Measurements from ENCODE around the gene ZNF71.

The ZNF71 gene

DNA sequence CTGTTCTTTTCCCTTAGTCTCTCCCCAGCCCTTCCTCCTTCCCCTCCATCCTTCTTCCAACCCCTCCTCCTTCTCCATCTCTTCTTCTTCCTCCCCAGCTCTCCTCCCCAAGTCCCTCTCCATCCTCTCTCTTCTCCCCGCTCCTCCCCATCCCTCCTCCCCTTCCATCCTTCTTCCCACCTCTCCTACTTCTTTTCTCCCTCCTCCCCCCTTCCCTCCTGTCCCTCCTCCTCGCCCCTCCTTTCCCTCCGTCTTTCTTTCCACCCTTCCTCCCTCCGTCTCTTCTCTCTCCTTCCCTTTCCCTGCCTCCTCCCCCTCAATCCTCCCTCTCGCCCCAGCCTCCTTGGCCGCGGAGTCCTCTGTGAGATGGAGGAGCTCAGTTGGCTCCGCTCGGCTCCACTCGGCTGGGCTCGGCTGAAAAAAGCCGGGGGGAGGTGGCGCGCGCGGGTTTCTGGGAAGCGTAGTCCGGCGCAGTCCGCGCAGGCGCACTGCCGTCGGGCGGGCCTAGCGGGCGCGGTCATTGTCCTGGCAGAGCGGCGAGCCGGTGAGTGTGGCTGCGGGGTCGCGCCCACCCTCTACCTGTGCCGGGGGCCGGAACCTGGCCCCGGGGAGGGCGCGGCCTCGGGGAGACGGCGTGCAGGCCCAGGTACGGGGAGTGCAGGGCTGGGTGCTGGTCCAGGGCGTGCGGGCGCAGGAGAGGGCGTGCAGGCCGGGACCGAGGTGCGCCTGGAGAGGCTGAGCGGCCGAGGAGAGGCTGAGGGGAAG is at the start of gene ZNF71:
ZNF71 (plus strand) TSS at position 520 of the 765 bp plus-strand sequence. CDS start 6,257 bp downstream, outside the sequence.
- DNase-seq (ENCODE audit: low read depth), result peak; percentile 87

DNA sequence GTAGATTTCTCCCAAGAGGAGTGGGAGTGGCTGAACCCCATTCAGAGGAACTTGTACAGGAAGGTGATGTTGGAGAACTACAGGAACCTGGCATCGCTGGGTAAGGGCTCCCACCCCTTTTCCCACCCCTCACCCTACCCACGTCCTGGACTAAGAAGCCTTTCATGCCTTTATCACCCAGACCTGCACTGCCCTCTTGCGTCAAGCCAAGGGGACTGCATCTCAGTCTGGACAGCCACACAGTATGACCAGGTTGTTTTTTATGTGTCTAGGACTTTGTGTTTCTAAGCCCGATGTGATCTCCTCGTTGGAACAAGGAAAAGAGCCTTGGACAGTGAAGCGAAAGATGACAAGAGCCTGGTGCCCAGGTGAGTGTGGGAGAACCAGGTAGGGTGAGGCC is 47.6 kb upstream of the ZNF71 start:
- DNase-seq (ENCODE audit: low read depth), result no peak

DNA sequence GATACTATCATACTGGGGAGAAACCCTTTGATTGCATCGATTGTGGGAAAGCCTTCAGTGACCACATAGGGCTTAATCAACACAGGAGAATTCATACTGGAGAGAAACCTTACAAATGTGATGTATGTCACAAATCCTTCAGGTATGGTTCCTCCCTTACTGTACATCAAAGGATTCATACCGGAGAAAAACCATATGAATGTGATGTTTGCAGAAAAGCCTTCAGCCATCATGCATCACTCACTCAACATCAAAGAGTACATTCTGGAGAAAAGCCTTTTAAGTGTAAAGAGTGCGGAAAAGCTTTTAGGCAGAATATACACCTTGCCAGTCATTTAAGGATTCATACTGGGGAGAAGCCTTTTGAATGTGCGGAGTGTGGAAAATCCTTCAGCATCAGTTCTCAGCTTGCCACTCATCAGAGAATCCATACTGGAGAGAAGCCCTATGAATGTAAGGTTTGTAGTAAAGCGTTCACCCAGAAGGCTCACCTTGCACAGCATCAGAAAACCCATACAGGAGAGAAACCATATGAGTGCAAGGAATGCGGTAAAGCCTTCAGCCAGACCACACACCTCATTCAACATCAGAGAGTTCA is 40.7 kb upstream of the ZNF71 start:
- DNase-seq (ENCODE audit: low read depth), result no peak

DNA sequence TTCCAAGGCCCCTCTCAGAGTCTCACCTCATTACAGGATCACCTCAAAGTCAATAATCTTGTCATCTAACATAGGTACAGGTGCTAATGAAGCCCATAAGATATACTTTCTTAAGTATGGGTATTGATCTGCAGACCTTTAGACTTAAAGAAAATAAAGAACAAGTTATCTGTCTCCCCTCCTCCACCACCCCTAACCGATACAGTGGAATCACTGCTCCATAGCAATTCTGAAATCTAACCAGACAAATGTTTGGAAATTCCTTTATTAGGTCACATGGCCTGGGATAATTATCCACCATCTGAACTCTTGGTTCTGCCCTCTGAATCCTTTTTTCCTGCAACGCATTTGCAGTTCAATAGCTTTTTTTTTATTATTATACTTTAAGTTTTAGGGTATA is 32.3 kb upstream of the ZNF71 start:
- no peak for DNase-seq (ENCODE audit: low read depth)

DNA sequence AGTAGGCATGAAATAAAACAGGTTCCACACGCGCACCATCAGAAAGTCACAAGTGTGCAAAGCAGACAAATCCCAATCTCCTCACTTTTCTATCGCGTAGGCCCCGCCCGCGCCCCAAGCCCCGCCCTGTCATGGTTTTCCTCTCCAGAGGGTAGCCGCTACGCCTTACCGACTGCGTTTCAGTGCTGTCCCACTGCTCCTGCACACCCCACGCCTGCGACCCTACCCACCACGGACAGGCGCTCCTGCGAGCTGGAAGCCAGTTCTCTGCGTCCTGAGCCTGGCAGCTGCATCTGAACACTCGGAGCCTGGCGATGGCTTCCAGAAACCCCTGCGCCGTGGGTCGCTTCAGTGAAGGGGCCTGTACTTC is 28.2 kb upstream of the ZNF71 start:
- peak; percentile 29 for DNase-seq (ENCODE audit: low read depth)

DNA sequence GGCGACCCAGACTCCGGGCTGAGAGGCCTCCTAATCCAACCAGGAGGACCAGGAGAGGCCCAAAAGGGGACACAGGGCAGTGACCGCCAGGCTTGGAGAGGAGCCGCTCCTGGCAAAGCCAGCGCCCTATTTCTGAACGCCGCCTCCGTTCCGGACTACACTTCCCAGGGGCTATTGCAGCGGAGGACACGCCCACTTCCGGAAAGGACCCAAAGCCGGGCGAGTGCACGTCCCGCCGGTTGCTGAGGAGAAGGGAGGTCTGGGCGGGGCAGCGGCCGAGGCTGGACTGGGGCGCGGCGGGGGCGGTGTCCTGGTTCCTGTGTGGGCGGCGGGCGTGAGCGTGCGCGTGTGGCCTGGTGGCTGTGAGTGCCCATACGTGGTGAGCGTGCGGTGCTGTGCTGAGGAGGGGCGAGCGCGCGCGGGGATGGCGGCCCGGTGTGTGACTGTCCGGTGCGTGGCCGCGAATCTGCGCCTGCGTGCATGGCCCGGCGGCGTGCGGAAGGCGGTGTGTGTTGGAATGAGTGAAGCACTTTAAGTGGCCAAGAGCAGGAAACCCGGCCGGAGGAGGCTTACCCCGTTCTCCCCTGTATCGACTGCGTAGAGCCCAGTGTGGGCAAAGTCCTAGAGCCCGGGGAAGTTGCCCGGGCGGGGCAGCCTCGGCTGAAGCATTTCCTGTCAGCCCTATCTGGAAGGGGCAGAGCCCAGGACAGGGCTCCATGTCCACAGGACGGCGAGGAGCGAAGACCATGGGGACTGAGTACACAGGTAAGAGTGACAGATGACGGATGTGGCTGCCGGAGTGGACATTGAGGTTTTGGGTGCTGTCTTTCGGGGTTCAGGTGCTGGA is 27.6 kb upstream of the ZNF71 start, which contains the start of gene ZNF470:
ZNF470 (plus strand) TSS at position 195 of the 847 bp plus-strand sequence. CDS start 2,844 bp downstream, outside the sequence.
- DNase-seq (ENCODE audit: low read depth), result peak; percentile 82

DNA sequence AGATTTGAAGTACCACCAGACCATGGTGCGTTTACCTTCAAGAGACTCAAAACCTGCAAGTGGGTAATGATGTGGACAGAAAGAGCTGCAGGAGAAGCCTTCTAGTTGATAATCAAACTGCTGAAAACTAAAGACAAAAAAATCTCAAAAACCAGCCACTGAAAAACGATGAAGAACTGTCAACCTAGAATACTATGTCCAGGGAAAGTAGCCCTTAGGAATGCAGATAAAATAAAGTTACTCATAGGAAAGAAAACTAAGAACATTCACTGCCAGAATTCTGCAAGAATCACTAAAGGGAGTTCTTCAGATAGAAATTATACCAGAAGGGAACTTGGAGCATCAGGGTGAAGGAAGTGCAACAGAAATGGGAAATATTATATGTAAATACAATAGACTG is 22.5 kb upstream of the ZNF71 start:
- DNase-seq (ENCODE audit: low read depth), result no peak

DNA sequence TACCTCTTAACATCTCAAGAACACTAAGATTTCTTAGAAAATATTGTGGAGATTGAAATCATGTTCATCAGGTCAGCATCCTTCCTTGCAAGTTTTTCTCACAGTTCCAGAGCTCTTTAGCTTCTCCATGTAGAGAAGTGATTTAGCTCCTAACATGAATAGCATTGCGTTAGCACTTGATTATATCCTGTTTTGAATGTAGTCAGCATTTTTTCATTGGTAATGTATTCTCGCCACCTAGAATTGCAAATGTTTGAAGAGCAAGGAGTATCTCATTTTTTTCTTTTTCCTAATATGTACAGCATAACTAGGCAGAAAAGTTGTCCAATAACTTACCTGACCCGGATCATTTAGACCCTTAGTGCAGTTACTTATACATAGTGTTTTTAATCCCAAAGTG is 21.2 kb upstream of the ZNF71 start:
- no peak for DNase-seq (ENCODE audit: low read depth)

DNA sequence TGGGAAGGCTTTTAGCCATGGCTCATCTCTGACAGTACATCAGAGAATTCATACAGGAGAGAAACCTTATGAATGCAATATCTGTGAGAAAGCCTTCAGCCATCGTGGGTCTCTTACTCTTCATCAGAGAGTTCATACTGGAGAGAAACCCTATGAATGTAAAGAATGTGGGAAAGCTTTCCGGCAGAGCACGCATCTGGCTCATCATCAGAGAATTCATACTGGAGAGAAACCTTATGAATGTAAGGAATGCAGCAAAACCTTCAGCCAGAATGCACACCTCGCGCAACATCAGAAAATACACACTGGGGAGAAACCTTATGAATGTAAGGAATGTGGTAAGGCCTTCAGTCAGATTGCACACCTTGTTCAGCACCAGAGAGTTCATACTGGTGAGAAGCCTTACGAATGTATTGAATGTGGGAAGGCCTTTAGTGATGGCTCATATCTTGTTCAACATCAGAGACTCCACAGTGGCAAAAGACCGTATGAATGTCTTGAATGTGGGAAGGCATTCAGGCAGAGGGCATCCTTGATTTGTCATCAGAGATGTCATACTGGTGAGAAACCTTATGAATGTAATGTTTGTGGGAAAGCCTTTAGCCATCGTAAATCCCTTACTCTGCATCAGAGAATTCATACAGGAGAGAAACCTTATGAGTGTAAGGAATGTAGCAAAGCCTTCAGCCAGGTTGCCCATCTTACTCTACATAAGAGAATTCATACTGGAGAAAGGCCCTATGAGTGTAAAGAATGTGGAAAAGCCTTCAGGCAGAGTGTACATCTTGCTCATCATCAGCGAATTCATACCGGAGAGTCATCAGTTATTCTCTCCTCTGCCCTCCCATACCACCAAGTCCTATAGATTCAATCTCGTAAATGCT is 17.1 kb upstream of the ZNF71 start:
- no peak for DNase-seq (ENCODE audit: low read depth)

DNA sequence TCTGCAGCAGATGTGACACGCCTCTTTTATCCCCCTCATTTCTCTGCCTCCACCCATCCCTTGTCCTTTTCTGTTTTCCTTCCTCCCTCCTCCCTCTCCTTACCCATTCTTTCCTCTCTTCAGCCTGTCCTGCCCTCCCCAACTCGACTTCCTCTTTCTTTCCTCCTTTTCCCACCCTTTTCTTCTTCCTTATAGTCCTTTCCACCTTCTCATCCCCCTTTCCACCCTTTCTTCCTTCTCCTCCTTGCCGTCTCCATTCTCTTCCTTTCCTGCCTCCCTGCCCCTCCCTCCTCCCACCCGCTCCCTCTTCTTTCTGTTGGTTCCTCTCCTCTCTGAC is 688 bp upstream of the ZNF71 start:
- no peak for DNase-seq (ENCODE audit: low read depth)

DNA sequence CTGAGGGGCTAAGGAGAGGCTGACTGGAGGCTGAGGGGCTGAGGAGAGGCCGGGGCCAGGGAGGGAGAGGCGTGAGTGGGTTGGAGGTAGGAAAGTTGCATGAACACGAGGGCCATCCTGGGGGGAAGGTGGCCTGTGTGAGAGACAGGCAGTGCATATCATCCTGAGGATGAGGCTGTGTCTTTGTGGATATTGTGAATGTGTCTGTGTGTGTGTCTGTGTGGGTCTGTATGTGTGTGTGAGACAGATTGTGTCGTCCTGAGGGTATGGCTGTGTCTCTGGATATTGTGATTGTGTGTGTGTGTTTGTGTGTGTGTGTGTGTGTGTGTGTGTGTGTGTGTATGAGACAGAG is 422 bp downstream of the ZNF71 start:
- DNase-seq (ENCODE audit: low read depth), result no peak

DNA sequence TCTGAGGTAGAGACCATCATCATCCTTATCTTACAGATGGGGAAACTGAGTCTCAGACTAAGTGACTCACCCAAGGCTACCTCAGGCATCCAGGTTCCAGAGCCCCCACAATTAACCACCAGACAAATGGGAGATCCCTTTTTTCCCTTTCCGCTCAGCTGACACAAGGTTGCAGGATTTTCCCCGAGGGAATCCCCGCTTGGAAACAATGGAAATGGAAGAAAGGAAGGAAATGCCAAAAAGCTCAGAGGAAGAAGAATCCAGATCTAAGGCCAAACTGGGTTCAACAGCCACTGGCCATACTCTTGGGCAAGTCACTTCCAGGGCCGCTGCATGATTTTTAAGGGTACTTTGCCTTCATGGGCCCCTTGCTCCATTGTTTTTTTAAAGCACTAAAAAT is 1.6 kb downstream of the ZNF71 start:
- DNase-seq (ENCODE audit: low read depth), result no peak

DNA sequence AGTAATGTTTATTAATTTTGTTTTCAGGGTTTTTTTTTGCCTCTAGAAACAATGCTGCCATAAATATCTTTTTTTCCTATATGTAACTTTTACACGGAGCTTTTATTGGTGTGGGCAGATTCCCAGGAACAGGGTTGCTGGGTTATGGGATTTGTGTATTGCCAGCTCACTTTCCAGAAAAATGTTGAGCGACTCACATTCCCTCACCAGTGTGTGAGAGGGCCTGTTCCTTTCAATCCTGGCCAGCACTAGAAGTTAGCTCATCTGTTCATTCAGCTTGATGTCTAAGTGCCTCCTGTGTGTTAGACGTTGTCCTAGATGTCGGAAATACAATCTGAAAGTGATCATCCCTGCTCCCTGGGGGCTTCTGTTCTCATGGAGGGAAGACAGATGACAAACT is 2.6 kb downstream of the ZNF71 start:
- no peak for DNase-seq (ENCODE audit: low read depth)

DNA sequence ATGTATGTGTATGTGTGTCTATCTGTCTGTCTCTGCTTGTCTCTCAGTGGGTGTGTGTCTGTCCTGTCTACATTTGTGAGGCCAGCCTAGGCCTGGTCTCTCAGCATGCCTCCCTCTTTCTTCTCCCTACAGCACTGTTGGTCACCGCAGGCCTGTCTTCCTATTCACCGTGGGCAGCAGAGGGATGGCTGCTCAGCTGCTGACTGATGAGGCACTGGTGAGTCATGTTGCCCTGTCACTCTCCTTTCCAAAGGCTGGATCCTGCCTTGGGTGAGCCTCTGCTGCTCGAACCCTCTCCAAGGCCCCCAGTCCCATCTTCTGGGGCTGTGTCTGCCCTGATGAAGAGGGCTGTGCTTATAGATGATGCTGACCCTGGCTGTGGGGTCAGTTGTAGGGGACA is 6.3 kb downstream of the ZNF71 start:
- no peak for DNase-seq (ENCODE audit: low read depth)

DNA sequence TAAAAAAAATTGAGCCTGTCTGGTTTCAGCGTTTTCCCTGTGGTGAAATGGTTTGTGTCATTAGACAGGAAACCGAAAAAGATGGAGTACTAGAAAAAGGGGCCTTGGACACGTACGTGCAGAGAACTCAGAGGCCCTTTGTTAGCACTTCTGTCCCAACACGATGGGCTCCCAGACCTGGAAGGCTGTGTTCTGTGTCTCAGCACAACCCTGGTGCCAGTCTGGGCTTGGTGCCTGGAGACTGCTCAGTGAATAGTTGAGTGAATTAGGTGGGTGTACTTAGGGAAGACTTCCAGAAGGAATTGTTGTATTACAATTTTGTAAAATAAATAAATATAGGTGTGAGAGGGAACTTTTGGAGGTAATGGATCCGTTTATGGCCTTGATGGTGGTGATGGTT is 8.7 kb downstream of the ZNF71 start:
- no peak for DNase-seq (ENCODE audit: low read depth)

DNA sequence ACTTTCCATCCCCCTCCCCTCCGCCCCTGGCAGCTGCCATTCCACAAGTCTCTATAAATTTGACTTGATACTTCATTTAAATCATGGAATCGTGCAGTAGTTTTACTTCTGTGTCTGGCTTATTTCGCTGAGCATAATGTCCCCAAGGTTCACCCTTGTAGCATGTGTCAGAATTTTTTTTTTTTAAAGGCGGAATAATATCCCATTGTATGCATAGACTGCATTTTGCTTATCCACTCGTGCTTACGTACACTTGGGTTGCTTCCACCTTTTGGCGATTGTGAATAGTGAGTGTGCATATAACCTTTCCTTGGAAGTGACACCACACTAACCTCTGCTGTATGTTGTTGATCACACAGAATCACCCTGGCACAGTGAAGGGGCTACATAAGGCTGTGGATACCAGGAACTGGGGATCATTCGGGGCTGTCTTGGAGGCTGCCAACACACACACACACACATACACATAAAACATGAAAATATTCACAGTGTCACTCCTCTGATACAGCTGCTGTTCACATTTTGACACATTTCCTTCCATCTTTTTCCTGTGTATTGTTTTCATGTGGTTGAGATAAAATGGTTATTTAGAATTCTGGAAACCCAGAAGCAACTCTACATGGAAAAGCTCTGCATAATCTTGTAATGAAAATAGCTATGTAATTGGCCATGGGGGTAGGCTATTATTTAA is 13.3 kb downstream of the ZNF71 start:
- DNase-seq (ENCODE audit: low read depth), result no peak

DNA sequence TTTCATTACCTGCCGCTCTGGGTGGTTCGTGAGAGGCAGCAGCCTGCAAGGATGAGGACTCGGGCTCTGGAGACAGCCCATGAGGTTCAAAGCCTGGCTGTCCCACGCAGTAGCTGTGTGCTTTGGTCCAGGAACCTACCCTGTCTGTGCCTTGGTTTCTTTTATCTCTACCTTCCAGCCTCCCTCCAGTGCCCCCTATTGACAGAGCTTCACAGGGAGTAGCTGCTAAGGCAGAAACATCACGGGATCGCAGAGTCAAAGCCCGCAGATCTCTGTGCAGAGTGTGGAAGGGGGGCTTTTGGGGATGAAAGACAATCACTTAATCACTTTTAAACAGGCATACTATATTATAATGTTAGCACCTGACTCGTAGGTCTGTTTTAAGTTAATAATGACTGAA is 16.2 kb downstream of the ZNF71 start:
- DNase-seq (ENCODE audit: low read depth), result no peak

DNA sequence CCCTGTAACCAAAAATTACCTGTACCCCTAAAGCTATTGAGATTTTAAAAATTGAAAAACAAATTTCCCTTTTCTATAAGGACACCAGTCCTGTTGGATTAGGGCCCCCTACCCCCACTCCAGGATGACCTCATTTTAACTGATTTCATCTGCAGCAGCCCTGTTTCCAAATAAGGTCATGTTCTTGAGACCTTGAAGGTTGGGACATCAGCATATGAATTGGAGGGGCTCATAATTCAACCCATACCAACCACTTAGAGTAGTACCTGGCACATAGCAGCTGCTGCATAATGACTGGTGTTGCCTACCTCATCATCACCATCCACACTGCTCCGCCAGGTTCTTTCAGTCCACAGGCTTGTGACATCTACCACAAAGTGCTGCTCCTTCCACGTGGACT is 17.6 kb downstream of the ZNF71 start:
- no peak for DNase-seq (ENCODE audit: low read depth)

DNA sequence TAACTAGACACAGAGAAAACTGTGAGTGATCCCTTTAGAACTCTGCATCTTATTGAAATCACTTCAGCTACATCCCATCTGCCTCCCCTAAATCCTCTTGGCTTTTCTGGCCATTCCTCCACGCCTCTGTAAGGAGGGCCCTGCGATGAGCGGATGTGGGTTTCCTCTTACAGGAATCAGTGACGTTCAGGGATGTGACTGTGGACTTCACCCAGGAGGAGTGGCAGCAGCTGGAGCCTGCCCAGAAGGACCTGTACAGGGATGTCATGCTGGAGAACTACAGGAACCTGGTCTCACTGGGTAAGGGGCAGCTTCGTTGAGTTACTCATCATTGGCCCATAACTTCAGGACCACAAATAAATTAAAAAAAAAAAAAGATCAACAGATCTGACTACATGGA is 18.5 kb downstream of the ZNF71 start:
- DNase-seq (ENCODE audit: low read depth), result no peak

DNA sequence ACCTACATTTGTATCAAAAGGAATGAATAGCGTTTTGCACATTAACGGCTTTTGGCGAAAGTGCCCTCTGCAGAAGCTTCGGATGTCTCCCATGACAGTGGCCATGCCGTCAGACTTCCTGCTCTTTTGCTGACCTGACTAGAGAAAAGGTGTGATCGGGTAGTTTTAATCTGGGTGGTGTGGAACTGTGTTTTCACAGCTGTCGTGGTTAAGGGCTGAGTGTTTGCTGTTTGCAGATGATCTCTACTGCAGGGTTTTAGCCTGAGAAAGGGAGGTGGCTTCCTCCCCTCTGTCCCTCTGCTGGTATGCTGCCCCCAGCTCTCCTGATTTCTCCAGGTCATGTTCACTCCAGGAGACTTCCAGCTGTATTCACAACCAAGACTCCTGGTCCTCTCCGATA is 22.4 kb downstream of the ZNF71 start:
- DNase-seq (ENCODE audit: low read depth), result no peak

DNA sequence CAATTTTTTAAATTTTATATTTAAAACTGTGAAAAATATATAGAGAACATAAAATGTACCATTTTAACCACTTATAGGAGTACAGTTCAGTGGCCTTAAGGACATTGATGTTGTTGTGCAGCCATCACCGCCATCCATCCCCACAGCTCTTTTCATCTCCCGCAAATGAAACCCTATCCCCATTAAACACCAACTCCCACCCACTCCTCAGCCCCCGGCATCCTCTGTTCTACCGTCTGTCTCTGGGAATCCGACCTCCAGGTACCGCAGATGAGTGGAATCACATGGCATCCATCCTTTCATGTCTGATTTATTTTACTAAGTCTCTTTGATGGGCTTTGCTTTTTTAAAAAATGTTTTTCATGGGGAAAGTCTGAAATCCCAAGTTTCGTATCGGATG is 24.0 kb downstream of the ZNF71 start:
- no peak for DNase-seq (ENCODE audit: low read depth)

DNA sequence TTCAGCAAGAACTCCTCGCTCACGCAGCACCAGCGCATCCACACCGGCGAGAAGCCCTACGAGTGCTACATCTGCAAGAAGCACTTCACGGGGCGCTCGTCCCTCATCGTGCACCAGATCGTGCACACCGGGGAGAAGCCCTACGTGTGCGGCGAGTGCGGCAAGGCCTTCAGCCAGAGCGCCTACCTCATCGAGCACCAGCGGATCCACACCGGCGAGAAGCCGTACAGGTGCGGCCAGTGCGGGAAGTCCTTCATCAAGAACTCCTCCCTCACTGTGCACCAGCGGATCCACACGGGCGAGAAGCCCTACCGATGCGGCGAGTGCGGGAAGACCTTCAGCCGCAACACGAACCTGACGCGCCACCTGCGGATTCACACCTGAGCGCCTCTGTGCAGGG is 27.3 kb downstream of the ZNF71 start:
- DNase-seq (ENCODE audit: low read depth), result no peak
